ENCODE measurements around the gene KRT35. TPM values are rescaled to one million over a fixed set of nuclear protein-coding genes. Genes with fewer than 3 reads are reported as not detected.

The KRT35 gene
- total RNA-seq, 1 experiment from 2014 or later: not detected

- ChIA-PET POLR2A (no interaction called here), CTCF (interaction anchor here (8.9 kb wide), 1 partner anchor 32 kb away, joined by 77 read pairs; no protein-coding TSS in a partner anchor)
Measured at GRCh38 chr17:41518031-41518430, 37.1 kb upstream of the KRT35 start.

More at GRCh38 chr17:41518031-41518430, 37.1 kb upstream of the KRT35 start:
- no TSS peak for BruUV-seq (replicated peaks)
- no peak overlapping the region for H3K27ac ChIP-seq (ENCODE audit: low read depth, low read length)
- no peak overlapping the region for H3K9ac ChIP-seq (ENCODE audit: low read length)
- no peak for ATAC-seq
- RAD21 ChIA-PET (ENCODE audit: low non-redundant PET in 1 of 2, low total read pairs in 2 of 2, uncharacterized antibody in 2 of 2, unreplicated experiment in 2 of 2): no interaction called here
- intact Hi-C loops (cut with micrococcal nuclease): no loop called here
- no peaks in the 10 kb centered on the region for H3K9me2 ChIP-seq (ENCODE audit: insufficient read depth)
- H3K9me3 ChIP-seq (ENCODE audit: control insufficient read depth in 1 of 2, insufficient read depth in 1 of 2, low read depth in 1 of 2, low read length in 2 of 2): no peaks in the 10 kb centered on the region
- H3K27me3 ChIP-seq (ENCODE audit: insufficient read depth, low read length): no peaks in the 10 kb centered on the region
- H2AFZ ChIP-seq (ENCODE audit: low read depth, low read length, poor library complexity, severe bottlenecking): no peak overlapping the region
- 0 out of 4 replicates have a peak, but pooled peaks cover 0 to 5% of the 10 kb centered on the region in 2 experiments for H3K36me3 ChIP-seq (ENCODE audit: control insufficient read depth in 1 of 2, insufficient read depth in 2 of 2, low read length in 2 of 2)
- H4K20me1 ChIP-seq (ENCODE audit: insufficient read depth): no peaks in the 10 kb centered on the region
- peaks cover 42 to 61% of the 10 kb centered on the region in 2 experiments for H3K4me1 ChIP-seq (ENCODE audit: control insufficient read depth in 1 of 2, insufficient read depth in 2 of 2, low read length in 2 of 2)
- H3K4me2 ChIP-seq (ENCODE audit: low read length): no peak overlapping the region
- H3K79me2 ChIP-seq (ENCODE audit: insufficient read depth, low read length): no peaks in the 10 kb centered on the region
- H3K4me3 ChIP-seq (replicated peaks in 1 of 2; ENCODE audit: low read depth in 1 of 2, low read length in 2 of 2): no peak overlapping the region
- TF ChIP-seq SIN3A (IDR thresholded peaks at IDR 0.05; ENCODE audit: low read depth): no peak
- no peak for TF ChIP-seq FOSL1 (IDR thresholded peaks at IDR 0.05; ENCODE audit: low read depth)
- no peak for TF ChIP-seq RAD21 (IDR thresholded peaks at IDR 0.05; ENCODE audit: low read depth)
- TF ChIP-seq ZNF274 (IDR thresholded peaks at IDR 0.05; ENCODE audit: low read depth, low read length): no peak
- TF ChIP-seq ZFX (IDR thresholded peaks at IDR 0.05): no peak
- no peak for TF ChIP-seq CEBPB (IDR thresholded peaks at IDR 0.05; ENCODE audit: low read depth)
- TF ChIP-seq SRF (IDR thresholded peaks at IDR 0.05; ENCODE audit: low read depth): no peak
- no peak for TF ChIP-seq YY1 (IDR thresholded peaks at IDR 0.05; ENCODE audit: extremely low read depth, insufficient replicate concordance, low read depth, low read length)
- no peak for TF ChIP-seq POLR2AphosphoS5 (IDR thresholded peaks at IDR 0.05; ENCODE audit: low read depth, low read length)
- TF ChIP-seq EZH2 (IDR thresholded peaks at IDR 0.05): no peak
- no peak for TF ChIP-seq ZBTB33 (IDR thresholded peaks at IDR 0.05; ENCODE audit: extremely low read depth, insufficient replicate concordance, low read length)
- TF ChIP-seq EZH2phosphoT487 (IDR thresholded peaks at IDR 0.05; ENCODE audit: borderline replicate concordance): no peak
- TF ChIP-seq ATF3 (IDR thresholded peaks at IDR 0.05): no peak
- TF ChIP-seq SP1 (IDR thresholded peaks at IDR 0.05; ENCODE audit: low read depth): no peak
- TF ChIP-seq TCF7L2 (IDR thresholded peaks at IDR 0.05; ENCODE audit: borderline replicate concordance, extremely low read depth, insufficient read depth, insufficient read length): no peak
- no peak for TF ChIP-seq JUND (IDR thresholded peaks at IDR 0.05)
- TF ChIP-seq CTCF (IDR thresholded peaks at IDR 0.05 in 2 of 3, conservative IDR thresholded peaks at IDR 0.05 in 1 of 3; ENCODE audit: borderline replicate concordance in 1 of 3, insufficient read depth in 1 of 3, low read depth in 2 of 3, low read length in 2 of 3): no peak
- no peak for DNase-seq (ENCODE audit: low read depth, low spot score)

All from HCT116 (cell line).